Measurements from ENCODE around the gene BFSP1. TPM values are rescaled to one million over a fixed set of nuclear protein-coding genes. Genes with fewer than 3 reads are reported as not detected.

The BFSP1 gene
- total and polyA plus RNA-seq, 2 of the 8 experiments (the other 6 are each of a cell fraction or from before 2014, with no cell fraction given), result 1.5 to 2.5 TPM

GRCh38 chr20:17560344-17561074 is 29.3 kb upstream of the BFSP1 start:
- no peak overlapping the region for H3K18ac ChIP-seq (ENCODE audit: extremely low read depth, low read length)
- ChIA-PET POLR2A (ENCODE audit: partially characterized antibody) (interaction anchor here (1.1 to 1.8 kb wide), 3 partner anchors 9 to 30 kb away, joined by 4 to 5 read pairs (median 4); partner anchors contain the start of gene DSTN), CTCF (ENCODE audit: partially characterized antibody) (interaction anchor here (0.6 to 2.6 kb wide), 2 partner anchors 56 to 57 kb away, joined by 3 to 8 read pairs; no protein-coding TSS in a partner anchor)
- H2BK15ac ChIP-seq (ENCODE audit: low read length), result no peak overlapping the region
- no peak overlapping the region for H2BK20ac ChIP-seq (ENCODE audit: low read length)
- H4K5ac ChIP-seq (ENCODE audit: insufficient read length, low read depth, low read length), result no peak overlapping the region
- no peak overlapping the region for H3K4me3 ChIP-seq (ENCODE audit: extremely low read depth in 1 of 4, insufficient read depth in 2 of 4, low read depth in 3 of 4, low read length in 4 of 4)
- H3K4me1 ChIP-seq (replicated peaks in 1 of 4; ENCODE audit: control insufficient read depth in 3 of 4, insufficient read depth in 4 of 4, low read length in 3 of 4), result peaks cover 7 to 10% (median 9%) of the 10 kb centered on the region in 4 experiments; a peak in 5 of 7 replicates
- no peak overlapping the region for H3K4ac ChIP-seq (replicated peaks; ENCODE audit: insufficient read length, low read depth, low read length)
- H2BK120ac ChIP-seq (replicated peaks; ENCODE audit: low read depth, low read length), result no peak overlapping the region
- H3K27ac ChIP-seq (ENCODE audit: low read depth, low read length), result no peak overlapping the region
- H3K79me1 ChIP-seq (ENCODE audit: low read depth, low read length), result no peaks in the 10 kb centered on the region
- no peak overlapping the region; the same call in 1 of the 2 replicates for H2BK12ac ChIP-seq (ENCODE audit: low read depth, low read length)
- no peaks in the 10 kb centered on the region for H3K9me3 ChIP-seq (ENCODE audit: insufficient read depth in 2 of 2, low read depth in 1 of 2, low read length in 1 of 2)
- H3K9ac ChIP-seq (replicated peaks in 1 of 4; ENCODE audit: extremely low read depth in 1 of 4, low read depth in 3 of 4, low read length in 3 of 4), result no peak overlapping the region; a peak in 1 of 7 replicates
- TF ChIP-seq SP1 (IDR thresholded peaks at IDR 0.05; ENCODE audit: low read depth, low read length), result no peak
- TF ChIP-seq RBBP5 (IDR thresholded peaks at IDR 0.05; ENCODE audit: borderline replicate concordance, low read depth, low read length), result no peak
- no peak for TF ChIP-seq RFX5 (IDR thresholded peaks at IDR 0.05; ENCODE audit: borderline replicate concordance, low read depth, low read length)
- H3K23me2 ChIP-seq (ENCODE audit: low read depth, low read length), result no peaks in the 10 kb centered on the region
- H4K91ac ChIP-seq (replicated peaks; ENCODE audit: insufficient read length, low read length), result no peak overlapping the region
- H3K56ac ChIP-seq (replicated peaks; ENCODE audit: insufficient read length, low read depth, low read length), result no peak overlapping the region
- DNase-seq (ENCODE audit: low read depth in 1 of 2, low spot score in 2 of 2) (peak in 1 of 2 experiments; percentile 41), FAIRE-seq (no peak)
- H3K79me2 ChIP-seq (ENCODE audit: control insufficient read depth in 1 of 2, insufficient read depth in 2 of 2, low read length in 2 of 2), result no peaks in the 10 kb centered on the region
- no peak overlapping the region for H4K8ac ChIP-seq (ENCODE audit: extremely low read depth, insufficient read depth, low read length)
- no peaks in the 10 kb centered on the region for H4K20me1 ChIP-seq (replicated peaks in 1 of 2; ENCODE audit: control insufficient read depth in 1 of 2, insufficient read depth in 2 of 2, low read length in 2 of 2)
- H3K23ac ChIP-seq (ENCODE audit: insufficient read length), result no peak overlapping the region
- H3K27me3 ChIP-seq (replicated peaks in 1 of 4; ENCODE audit: control insufficient read depth in 3 of 4, extremely low read depth in 1 of 4, insufficient read depth in 3 of 4, low read length in 3 of 4), result no peaks in the 10 kb centered on the region
- H2AFZ ChIP-seq (ENCODE audit: low read length), result no peak overlapping the region
- H2AK5ac ChIP-seq (ENCODE audit: low read depth, low read length), result no peak overlapping the region
- no peak overlapping the region for H3K14ac ChIP-seq (ENCODE audit: insufficient read length)
- H3K4me2 ChIP-seq (ENCODE audit: insufficient read depth in 1 of 2, low read depth in 2 of 2, low read length in 2 of 2), result no peak overlapping the region
- no peak overlapping the region; the same call in 1 of the 2 replicates for H2BK5ac ChIP-seq (ENCODE audit: low read depth, low read length)
- no peaks in the 10 kb centered on the region for H3K36me3 ChIP-seq (ENCODE audit: control insufficient read depth in 2 of 4, insufficient read depth in 4 of 4, low read length in 3 of 4)
- WGBS, 2 experiments (ENCODE audit: extremely low coverage in 1 of 2, insufficient coverage in 1 of 2, insufficient read length in 1 of 2, insufficient replicate concordance in 2 of 2, low coverage in 1 of 2, low lambda C conversion rate in 2 of 2, missing lambda C conversion rate in 1 of 2), result 94% methylated on average over 5 of the region's 5 CpGs; no CpG with 5 or more reads in 1 of the 2 experiments
